ENCODE measurements around the gene BRD2. TPM values are rescaled to one million over a fixed set of nuclear protein-coding genes. Genes with fewer than 3 reads are reported as not detected.

The BRD2 gene
- total and polyA plus RNA-seq, 2 of the 4 experiments (the other 2 are of a cell fraction) = 99.5 to 144 TPM

- Histone ChIP-seq H3K14ac (replicated peaks; ENCODE audit: low read depth, low read length) (peak overlapping the region; percentile 79), H2BK15ac (ENCODE audit: low read depth, low read length) (no peak overlapping the region), H4K8ac (ENCODE audit: low read depth in 2 of 2, low read length in 2 of 2) (no peak overlapping the region), H2AK9ac (replicated peaks; ENCODE audit: low read depth, low read length, poor library complexity) (peak overlapping the region; percentile 85), H3K9me1 (ENCODE audit: insufficient read depth, low read length) (peaks cover 9% of the 10 kb centered on the region), H3K18ac (ENCODE audit: low read depth, low read length) (no peak overlapping the region), H3K23ac (ENCODE audit: low read depth, low read length) (peak overlapping the region; percentile 94), H3K4me3 (ENCODE audit: insufficient read depth, low read depth, low read length) (peak overlapping the region; percentile 92), H3K36me3 (ENCODE audit: control insufficient read depth, insufficient read depth, low read length) (peaks cover 48% of the 10 kb centered on the region), H2AK5ac (ENCODE audit: low read depth, low read length) (no peak overlapping the region), H3K9me3 (ENCODE audit: control insufficient read depth, insufficient read depth, low read length) (no peaks in the 10 kb centered on the region), H4K5ac (ENCODE audit: low read depth, low read length) (no peak overlapping the region), H3K4me1 (ENCODE audit: control insufficient read depth, insufficient read depth, low read length) (peaks cover 8% of the 10 kb centered on the region), H4K20me1 (ENCODE audit: insufficient read depth, low read length) (peaks cover 68% of the 10 kb centered on the region), H3K27me3 (ENCODE audit: control insufficient read depth, insufficient read depth, low read length) (no peaks in the 10 kb centered on the region), H2BK20ac (ENCODE audit: low read depth, low read length) (no peak overlapping the region), H3K9ac (ENCODE audit: low read depth, low read length) (peak overlapping the region; percentile 94), H3K27ac (ENCODE audit: insufficient read depth, low read length) (peak overlapping the region; percentile 70), H2BK120ac (ENCODE audit: low read depth, low read length) (no peak overlapping the region), H2BK5ac (ENCODE audit: low read depth, low read length, poor library complexity, severe bottlenecking) (peak overlapping the region; percentile 37), H3K4ac (ENCODE audit: low read depth, low read length) (peak overlapping the region; percentile 32; the same call in 1 of the 2 replicates), H3K56ac (ENCODE audit: extremely low read depth, insufficient read depth, low read length) (peak overlapping the region; percentile 32), H3K79me1 (ENCODE audit: low read depth in 1 of 2, low read length in 2 of 2) (peaks cover 23 to 51% of the 10 kb centered on the region in 2 experiments), H4K91ac (ENCODE audit: insufficient read depth, low read depth, low read length) (no peak overlapping the region), H2AFZ (replicated peaks; ENCODE audit: low read length, poor library complexity) (no peak overlapping the region), H3K4me2 (ENCODE audit: low read depth, low read length) (peak overlapping the region; percentile 83)
- ChIA-PET POLR2A (ENCODE audit: unreplicated experiment) (interaction anchor here (0.5 to 1.8 kb wide), 6 partner anchors 10 to 95 kb away, joined by 3 to 15 read pairs (median 6); partner anchors contain the start of gene HLA-DMA), CTCF (interaction anchor here (1.2 to 2.8 kb wide), 6 partner anchors 11 to 135 kb away, joined by 3 to 18 read pairs (median 5); partner anchors contain the start of genes HLA-DMA and TAP2)
- intact Hi-C loops (cut with micrococcal nuclease) = loop anchor here (2.0 to 5.0 kb wide), 4 partner anchors 41 to 786 kb away; partner anchors contain the start of genes PSMB8, RXRB and SLC39A7
- dilution Hi-C loops (cut with HindIII; ENCODE audit: low sequenced_read_pairs, unreplicated experiment) = no loop called here
- WGBS, 2 experiments (ENCODE audit: extremely low coverage in 2 of 2, insufficient read length in 1 of 2) = 0% methylated on average over 8 of the region's 23 CpGs; no CpG with 5 or more reads in 1 of the 2 experiments
- ATAC-seq (ENCODE audit: low read depth) (no peak), DNase-seq (peak; percentile 40)
- no peak for TF ChIP-seq NFE2L2 (IDR thresholded peaks at IDR 0.05; ENCODE audit: low read depth, low read length)
- no peak for TF ChIP-seq POLR2A (IDR thresholded peaks at IDR 0.05; ENCODE audit: low read depth, low read length)
- 0 out of 2 replicates have a peak, but pooled peaks have one; percentile 2 for TF ChIP-seq MXI1 (IDR thresholded peaks at IDR 0.05; ENCODE audit: borderline replicate concordance, low read depth, low read length)
- no peak for TF ChIP-seq RCOR1 (IDR thresholded peaks at IDR 0.05; ENCODE audit: insufficient replicate concordance, low read length)
- no TSS peak for BruUV-seq (replicated peaks)
- in situ Hi-C loops (cut with MboI; ENCODE audit: low sequenced_read_pairs) = loop anchor here (5.0 to 25.0 kb wide), 2 partner anchors 81 to 786 kb away; partner anchors contain the start of genes AGER, AGPAT1, GPSM3 and PBX2
Measured at GRCh38 chr6:32973144-32974015, 5.0 kb downstream of the BRD2 start.
